ENCODE measurements around the gene FAM131A.

Gene FAM131A

DNA sequence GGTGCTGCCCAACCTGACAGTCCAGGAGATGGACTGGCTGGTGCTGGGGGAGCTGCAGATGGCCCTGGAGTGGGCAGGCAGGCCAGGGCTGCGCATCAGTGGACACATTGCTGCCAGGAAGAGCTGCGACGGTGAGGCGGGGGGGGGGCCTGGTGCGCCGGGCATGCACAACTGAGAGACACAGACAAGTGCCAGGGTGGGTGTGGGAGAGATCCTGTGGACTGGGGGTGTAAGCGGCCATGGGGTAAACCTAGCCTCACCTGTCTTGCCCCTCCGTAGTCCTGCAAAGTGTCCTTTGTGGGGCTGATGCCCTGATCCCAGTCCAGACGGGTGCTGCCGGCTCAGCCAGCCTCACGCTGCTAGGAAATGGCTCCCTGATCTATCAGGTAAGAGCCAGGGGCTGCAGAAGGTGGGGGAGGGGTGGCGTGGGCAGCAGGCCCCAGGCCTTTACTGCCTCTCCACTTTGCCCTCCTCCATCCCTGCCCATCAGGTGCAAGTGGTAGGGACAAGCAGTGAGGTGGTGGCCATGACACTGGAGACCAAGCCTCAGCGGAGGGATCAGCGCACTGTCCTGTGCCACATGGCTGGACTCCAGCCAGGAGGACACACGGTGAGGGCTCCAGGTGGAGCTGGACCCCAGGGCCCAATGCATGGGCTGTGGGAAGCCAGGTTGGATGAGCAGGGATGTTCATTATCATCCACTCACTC is 45.8 kb downstream of the FAM131A start:
- no peak for DNase-seq (ENCODE audit: low read depth, low spot score)
- no peak overlapping the region for H3K4me3 ChIP-seq (ENCODE audit: low read length)

DNA sequence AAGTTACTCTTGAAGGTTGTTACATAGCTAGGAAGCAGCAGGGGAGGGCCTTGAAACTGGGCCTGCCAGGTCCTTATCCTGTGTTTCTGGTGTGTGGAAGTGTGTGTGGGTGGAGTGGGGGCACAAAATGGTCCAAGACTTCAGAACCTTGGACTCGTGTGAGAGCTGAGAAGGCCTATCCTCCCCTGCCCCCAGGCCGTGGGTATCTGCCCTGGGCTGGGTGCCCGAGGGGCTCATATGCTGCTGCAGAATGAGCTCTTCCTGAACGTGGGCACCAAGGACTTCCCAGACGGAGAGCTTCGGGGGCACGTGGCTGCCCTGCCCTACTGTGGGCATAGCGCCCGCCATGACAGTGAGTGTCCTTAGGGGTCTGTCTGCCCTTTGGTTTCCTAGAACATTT is 46.9 kb downstream of the FAM131A start:
- no peak overlapping the region for H3K4me3 ChIP-seq (ENCODE audit: low read length)
- no peak for DNase-seq (ENCODE audit: low read depth, low spot score)

DNA sequence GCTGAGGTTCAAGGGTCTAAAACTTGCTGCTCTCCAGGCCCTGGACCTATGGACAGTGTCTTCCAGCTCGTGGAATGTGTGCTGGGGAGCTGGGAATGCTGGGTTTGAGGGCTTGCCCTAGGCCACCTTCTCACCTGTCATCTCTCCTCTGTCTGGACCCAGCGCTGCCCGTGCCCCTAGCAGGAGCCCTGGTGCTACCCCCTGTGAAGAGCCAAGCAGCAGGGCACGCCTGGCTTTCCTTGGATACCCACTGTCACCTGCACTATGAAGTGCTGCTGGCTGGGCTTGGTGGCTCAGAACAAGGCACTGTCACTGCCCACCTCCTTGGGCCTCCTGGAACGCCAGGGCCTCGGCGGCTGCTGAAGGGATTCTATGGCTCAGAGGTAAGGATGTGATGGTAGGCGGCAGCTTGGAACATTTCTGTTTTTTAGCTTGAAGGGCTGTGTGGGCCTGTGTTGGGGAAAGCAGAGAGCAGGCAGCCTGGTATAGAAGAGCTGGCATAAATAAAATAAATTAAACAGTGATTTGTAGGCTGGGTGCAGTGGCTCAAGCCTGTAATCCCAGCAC is 47.5 kb downstream of the FAM131A start:
- no peak for DNase-seq (ENCODE audit: low read depth, low spot score)

DNA sequence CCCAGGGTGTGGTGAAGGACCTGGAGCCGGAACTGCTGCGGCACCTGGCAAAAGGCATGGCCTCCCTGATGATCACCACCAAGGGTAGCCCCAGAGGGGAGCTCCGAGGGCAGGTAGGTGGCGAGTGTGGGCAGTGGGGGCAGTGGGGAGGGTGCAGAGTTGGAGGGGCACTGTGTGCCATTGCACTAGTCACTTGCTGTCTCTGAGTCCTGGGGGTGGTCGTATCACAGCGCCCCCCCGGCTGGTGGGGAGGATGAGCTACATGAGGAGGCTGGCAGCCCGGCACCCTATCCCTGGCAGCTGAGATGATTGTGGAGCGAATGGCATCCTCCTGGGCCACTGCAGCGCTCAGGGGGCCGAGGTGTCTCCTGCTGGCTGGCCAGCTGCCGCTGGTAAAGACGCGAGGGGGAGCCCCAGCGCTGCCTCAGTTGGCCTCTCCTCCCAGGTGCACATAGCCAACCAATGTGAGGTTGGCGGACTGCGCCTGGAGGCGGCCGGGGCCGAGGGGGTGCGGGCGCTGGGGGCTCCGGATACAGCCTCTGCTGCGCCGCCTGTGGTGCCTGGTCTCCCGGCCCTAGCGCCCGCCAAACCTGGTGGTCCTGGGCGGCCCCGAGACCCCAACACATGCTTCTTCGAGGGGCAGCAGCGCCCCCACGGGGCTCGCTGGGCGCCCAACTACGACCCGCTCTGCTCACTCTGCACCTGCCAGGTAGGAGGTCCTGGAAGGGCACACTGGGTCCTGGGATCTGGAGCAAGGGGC is 48.8 kb downstream of the FAM131A start:
- no peak for DNase-seq (ENCODE audit: low read depth, low spot score)
- no peak overlapping the region for H3K4me3 ChIP-seq (ENCODE audit: low read length)

More for the DNA sequence above, 47.5 kb downstream of the FAM131A start:
- H3K4me3 ChIP-seq (ENCODE audit: low read length): no peak overlapping the region

DNA sequence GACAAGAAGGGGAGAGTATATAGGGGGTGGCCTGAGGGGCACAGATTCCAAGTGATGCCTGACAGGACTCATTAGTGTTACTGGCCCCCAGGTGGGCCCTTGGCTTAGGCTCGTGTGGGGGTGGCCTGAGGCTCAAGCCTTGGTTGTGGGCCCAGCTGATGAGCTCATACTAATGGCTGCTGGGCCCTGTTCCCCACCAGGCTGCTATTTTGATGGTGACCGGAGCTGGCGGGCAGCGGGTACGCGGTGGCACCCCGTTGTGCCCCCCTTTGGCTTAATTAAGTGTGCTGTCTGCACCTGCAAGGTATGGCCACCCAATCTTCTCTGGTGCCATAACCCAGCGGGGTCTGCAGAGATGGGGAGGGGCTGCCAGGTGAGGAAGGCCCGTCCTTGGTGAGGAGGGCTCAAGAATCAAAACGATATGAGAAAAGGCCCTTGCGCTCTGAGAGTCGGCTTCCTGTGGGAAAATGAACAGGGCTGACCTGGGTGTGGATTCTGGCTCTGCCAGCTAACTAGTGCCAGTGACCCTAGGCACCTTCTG is 49.8 kb downstream of the FAM131A start:
- H3K4me3 ChIP-seq (ENCODE audit: low read length): no peak overlapping the region
- no peak for DNase-seq (ENCODE audit: low read depth, low spot score)

DNA sequence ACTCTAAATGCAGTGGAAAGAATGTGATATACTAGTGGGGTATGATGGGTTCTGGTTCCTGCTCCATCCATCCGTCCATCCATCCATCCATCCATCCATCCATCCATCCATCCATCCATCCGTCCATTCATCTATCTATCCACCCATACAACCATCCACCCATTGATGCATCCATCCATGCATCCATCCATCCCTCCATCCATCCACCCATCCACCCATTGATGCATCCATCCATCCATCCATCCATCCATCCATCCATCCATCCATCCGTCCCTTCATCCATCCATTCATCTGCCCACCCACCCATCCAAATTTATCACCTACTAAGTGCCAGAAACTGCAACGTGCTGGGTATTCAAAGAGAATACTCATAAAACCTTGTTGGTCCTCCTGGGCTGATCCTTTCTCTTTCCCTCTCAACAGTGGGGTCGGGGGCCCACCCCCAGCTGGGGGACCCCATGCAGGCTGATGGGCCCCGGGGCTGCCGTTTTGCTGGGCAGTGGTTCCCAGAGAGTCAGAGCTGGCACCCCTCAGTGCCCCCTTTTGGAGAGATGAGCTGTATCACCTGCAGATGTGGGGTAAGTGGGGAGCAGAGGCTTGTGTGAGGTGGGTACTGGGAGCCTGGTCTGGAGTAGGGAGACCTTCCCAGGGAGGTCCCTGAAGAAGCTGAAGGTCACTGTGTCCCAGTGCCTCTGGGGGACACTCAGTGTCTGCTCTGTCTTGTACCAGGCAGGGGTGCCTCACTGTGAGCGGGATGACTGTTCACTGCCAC is 51.0 kb downstream of the FAM131A start:
- DNase-seq (ENCODE audit: low read depth, low spot score): no peak
- no peak overlapping the region for H3K4me3 ChIP-seq (ENCODE audit: low read length)

DNA sequence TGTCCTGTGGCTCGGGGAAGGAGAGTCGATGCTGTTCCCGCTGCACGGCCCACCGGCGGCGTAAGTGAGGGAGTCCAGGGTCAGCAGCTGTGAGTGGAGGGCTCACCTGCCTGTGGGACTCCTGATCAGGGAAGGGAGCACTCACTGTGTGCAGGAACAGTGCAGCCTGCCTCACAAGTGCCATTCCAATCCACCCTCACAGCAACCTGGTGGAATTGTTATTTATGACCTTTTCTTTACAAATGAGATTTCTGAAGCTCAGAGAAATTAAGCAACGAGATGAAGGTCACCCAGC is 51.5 kb downstream of the FAM131A start:
- H3K4me3 ChIP-seq (ENCODE audit: low read length): no peak overlapping the region
- no peak for DNase-seq (ENCODE audit: low read depth, low spot score)

DNA sequence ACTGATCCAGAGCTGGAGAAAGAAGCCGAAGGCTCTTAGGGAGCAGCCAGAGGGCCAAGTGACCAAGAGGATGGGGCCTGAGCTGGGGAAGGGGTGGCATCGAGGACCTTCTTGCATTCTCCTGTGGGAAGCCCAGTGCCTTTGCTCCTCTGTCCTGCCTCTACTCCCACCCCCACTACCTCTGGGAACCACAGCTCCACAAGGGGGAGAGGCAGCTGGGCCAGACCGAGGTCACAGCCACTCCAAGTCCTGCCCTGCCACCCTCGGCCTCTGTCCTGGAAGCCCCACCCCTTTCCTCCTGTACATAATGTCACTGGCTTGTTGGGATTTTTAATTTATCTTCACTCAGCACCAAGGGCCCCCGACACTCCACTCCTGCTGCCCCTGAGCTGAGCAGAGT is 52.0 kb downstream of the FAM131A start:
- no peak for DNase-seq (ENCODE audit: low read depth, low spot score)
- H3K4me3 ChIP-seq (ENCODE audit: low read length): no peak overlapping the region

DNA sequence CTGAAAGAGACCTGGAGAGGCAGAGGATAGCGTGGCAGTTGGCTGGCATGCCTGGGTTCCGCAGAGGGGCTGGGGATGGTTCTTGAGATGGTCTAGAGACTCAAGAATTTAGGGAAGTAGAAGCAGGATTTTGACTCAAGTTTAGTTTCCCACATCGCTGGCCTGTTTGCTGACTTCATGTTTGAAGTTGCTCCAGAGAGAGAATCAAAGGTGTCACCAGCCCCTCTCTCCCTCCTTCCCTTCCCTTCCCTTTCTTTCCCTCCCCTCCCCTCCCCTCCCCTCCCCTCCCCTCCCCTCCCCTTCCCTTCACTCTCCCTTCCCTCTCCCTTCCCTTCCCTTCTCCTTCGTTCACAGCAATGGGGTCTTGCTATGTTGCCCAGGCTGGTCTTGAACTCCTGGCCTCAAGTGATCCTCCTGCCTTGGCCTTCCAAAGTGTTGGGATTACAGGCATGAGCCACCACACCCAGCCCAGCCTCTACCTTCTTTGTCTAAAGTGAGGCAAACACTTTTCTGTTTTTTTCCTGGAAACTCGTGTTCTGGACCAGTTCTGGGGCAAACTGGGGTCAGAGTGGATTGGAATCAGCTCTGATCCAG is 52.6 kb downstream of the FAM131A start:
- no peak for DNase-seq (ENCODE audit: low read depth, low spot score)
- H3K4me3 ChIP-seq (ENCODE audit: low read length): no peak overlapping the region

DNA sequence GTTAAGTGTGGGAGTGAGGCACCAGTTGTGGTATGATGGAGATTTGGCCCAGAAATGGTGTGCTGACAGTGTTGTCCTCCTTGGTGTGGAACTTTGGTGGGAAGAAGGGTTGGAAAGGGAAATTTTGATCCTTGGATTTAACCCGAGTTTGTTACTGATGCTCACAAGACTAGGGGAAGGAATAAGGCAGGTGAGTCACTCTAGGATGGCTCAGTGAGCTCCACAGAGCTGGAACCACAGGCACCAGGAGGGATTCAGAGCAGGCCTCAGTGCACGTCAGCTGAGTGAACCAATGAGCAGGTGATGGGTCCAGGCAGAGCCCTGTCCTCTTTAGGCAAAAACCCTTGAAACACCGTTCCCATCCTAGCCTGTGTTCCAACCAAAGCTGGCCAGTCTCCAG is 53.9 kb downstream of the FAM131A start:
- DNase-seq (ENCODE audit: low read depth, low spot score): no peak
- H3K4me3 ChIP-seq (ENCODE audit: low read length): no peak overlapping the region

DNA sequence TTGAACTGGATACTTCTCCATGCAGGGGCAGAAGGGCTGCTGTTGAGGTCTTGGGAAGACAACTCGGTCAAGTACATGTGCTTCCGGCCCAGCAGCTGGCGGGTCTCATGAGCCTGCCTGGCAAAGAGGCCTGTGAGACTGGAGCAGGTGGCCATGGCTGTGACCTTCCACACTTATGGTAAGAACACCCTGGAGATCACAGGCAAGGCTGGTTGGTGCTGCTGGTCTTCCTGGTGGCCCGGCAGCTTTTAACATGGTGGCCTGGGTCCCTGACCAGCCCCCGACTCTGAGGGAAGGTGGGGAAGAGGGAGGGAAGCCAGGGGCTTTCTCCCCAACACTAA is 57.9 kb downstream of the FAM131A start:
- H3K4me3 ChIP-seq (ENCODE audit: low read length): no peak overlapping the region
- no peak for DNase-seq (ENCODE audit: low read depth, low spot score)
